CD4-positive, alpha-beta T cell treated with Interleukin-6 for 4 hours (primary cell): ENCODE results near the gene FBXO47.
A peak's percentile ranks its signal among the peaks of the same experiment; 100 is the strongest.

Experiments used
- DNase-seq: peaks from one replicate; pipeline ENCODE4 v3.0.0-alpha.2; 2020; ENCODE audit warnings: mixed read lengths

Gene FBXO47

GRCh38 chr17:38899421-38899820 lies 67.8 kb downstream of the FBXO47 start:
- no peak for DNase-seq

GRCh38 chr17:38898812-38899348 lies 68.3 kb downstream of the FBXO47 start:
- peak; percentile 94 for DNase-seq

- peak; percentile 50 for DNase-seq
Measured at GRCh38 chr17:38898291-38898679, 68.9 kb downstream of the FBXO47 start.

GRCh38 chr17:38897671-38898290 lies 69.4 kb downstream of the FBXO47 start:
- DNase-seq: no peak

- no peak for DNase-seq
Measured at GRCh38 chr17:38897176-38897575, 70.0 kb downstream of the FBXO47 start.

GRCh38 chr17:38896346-38896954 lies 70.8 kb downstream of the FBXO47 start:
- DNase-seq: no peak

DNA sequence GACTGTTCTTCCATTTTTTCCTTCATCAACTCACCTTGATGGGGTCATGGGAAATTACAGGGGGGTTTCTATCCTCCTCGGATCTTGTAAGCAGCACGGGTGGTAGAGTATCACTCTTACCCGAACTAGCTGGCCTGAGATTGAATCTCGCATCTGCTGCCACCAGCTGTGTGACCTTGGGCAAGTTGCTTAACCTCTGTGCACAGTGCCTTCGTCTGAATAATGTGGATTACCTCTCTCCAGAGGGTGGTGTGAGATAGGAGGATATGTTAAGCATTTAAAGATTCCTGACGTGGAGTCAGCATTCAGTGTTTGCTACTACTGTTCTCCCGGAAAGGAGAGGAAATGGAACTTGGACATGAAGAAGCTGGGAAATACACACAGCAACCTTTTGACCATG lies 72.9 kb downstream of the FBXO47 start:
- no peak for DNase-seq

- peak; percentile 48 for DNase-seq
Measured at GRCh38 chr17:38893607-38894006, 73.6 kb downstream of the FBXO47 start.

DNA sequence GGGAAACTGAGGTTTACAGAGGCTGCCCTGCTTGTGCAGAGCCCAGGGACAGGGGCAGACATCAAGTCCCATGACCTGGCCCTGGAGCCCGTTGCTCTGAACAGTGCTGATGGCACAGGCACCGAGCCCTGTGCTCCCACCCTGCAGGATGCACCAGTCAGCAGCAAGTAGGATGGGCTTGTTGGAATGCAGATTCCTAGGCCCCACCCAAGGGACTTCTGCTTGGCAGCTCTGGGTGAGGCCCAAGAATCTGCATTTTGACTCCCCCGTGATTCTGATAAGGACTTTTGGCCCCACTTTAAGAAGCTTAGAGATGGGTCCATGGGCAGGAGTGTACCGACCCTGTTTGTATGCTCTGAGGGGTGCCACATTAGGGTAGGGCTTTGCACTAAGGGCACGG lies 74.1 kb downstream of the FBXO47 start:
- DNase-seq: no peak

- no peak for DNase-seq
Measured at GRCh38 chr17:38892620-38893019, 74.6 kb downstream of the FBXO47 start.

GRCh38 chr17:38892083-38892482 lies 75.1 kb downstream of the FBXO47 start:
- no peak for DNase-seq

- DNase-seq: no peak
Measured at GRCh38 chr17:38891441-38891840, 75.8 kb downstream of the FBXO47 start.

DNA sequence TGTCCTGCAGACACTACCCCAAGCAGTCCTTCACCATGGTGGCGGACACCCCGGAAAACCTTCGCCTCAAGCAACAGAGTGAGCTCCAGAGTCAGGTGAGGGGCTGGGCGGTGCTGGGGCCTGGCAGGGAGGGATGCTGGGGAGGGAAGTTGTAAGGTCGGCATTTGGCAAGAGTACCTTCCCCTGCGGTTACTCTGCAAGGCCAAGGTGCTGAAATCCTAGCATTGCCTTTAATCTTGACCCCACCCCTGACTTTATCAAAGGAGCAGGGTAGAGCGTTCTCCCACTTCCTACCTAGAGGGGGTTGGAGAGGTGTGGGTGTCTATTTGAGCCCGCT lies 76.8 kb downstream of the FBXO47 start:
- DNase-seq: peak; percentile 46

DNA sequence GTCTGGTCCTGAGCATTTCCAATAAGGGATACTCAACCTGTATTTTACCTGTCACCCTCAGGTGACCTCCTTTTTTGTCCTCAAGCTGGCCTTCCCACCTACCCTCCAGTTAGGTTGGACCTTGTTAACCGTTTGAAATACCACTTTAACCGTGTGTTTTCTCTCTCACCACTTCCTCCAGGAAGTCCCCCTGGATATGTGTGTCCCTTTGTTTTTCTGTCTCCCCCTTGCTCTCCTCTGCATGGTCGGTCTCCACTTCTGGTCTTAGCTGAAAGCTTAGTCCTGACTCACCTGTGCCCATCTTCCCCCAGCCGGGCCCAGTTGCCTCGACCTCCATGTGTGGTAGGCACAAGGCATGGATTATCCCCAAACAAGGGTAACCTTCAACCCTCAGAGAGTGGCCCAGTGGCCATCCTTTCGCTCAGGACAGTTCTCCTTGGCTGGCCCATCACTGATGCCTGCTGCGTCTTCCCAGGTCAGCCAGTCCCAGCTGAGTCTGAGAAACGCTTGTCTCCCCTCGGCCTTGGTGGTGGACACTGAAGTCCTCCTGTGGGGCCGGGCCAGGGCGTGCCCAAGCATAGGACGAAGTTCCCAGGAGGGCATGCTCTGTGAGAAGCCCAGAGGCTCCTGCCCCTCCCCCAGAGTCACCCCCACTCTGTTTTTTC lies 77.3 kb downstream of the FBXO47 start:
- no peak for DNase-seq

DNA sequence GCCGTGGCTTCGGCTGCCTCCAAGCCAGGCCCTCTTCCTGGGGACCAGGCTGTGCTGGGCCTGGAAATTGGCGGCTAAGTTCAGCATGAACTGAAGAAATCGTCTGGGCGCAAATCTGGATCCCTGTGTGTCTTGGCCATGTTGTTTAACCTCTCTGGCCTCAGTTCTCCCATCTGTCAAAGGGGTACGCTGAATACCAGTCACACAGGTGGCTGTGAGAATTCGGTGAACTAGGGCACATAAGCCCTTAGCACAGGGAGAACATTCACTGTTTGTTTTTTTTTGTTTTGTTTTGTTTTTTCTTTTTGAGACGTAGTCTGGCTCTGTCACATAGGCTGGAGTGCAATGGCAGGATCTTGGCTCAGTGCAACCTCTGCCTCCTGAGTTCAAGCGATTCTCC lies 78.4 kb downstream of the FBXO47 start:
- no peak for DNase-seq

GRCh38 chr17:38886643-38887010 lies 80.6 kb downstream of the FBXO47 start:
- DNase-seq: no peak
